B cell (primary cell): Measurements from ENCODE around the gene EXD3. TPM values are rescaled to one million over a fixed set of nuclear protein-coding genes. Genes with fewer than 3 reads are reported as not detected.

Experiments used
- ATAC-seq: fragments of 200-7000 bp; cut with Tn5 transposase; one replicate; pipeline ENCODE4 v1.10.0; 2021; ENCODE audit warnings: low read depth, mild to moderate bottlenecking, moderate number of reproducible peaks, moderate library complexity
- CTCF ChIA-PET: fragments of 350-600 bp; sonication (Branson Sonifier 250); formaldehyde crosslinking; loops from one replicate; lab custom pipeline; 2021; ENCODE audit warnings: antibody characterized with exemption, inconsistent platforms; lab: Charles Lee
- POLR2A ChIA-PET: fragments of 350-600 bp; sonication (Branson Sonifier 250); formaldehyde crosslinking; loops from one replicate; lab custom pipeline; 2021; ENCODE audit warnings: antibody characterized with exemption; lab: Charles Lee
- DNase-seq: peaks from one replicate; pipeline ENCODE4 v3.0.0; 2013
- H2AFZ ChIP-seq: 2 replicates; pipeline ENCODE4 v1.6.1; 2012; ENCODE audit warnings: mild to moderate bottlenecking, low read depth, low read length; ENCODE audit not compliant: insufficient read depth, poor library complexity, severe bottlenecking
- H3K27ac ChIP-seq, 2 donors: 1 replicate in 1 of 2; 2 replicates in 1 of 2; pipeline ENCODE4 v1.5.1; 2012 to 2013; ENCODE audit warnings: low read length in 2 of 2, mild to moderate bottlenecking in 2 of 2, moderate library complexity in 1 of 2
- H3K27me3 ChIP-seq, 4 experiments: fragments of 200-600 bp in 1 of 4; sonication (generic) in 1 of 4; replicated peaks in 1 of 4; 1 replicate in 2 of 4; 2 replicates in 2 of 4; pipeline versions ENCODE4 v1.6.1 to v1.7.0; 2013 to 2016; ENCODE audit warnings: low read length in 3 of 4, mild to moderate bottlenecking in 2 of 4, mixed read lengths in 1 of 4, moderate library complexity in 1 of 4; ENCODE audit not compliant: insufficient read depth in 4 of 4, control insufficient read depth in 3 of 4; ENCODE audit errors: control extremely low read depth in 1 of 4
- H3K36me3 ChIP-seq, 2 experiments: replicated peaks in 1 of 2; 1 replicate in 1 of 2; 2 replicates in 1 of 2; pipeline versions ENCODE4 v1.6.1 to v1.7.1; 2013; ENCODE audit warnings: low read length in 1 of 2; ENCODE audit not compliant: insufficient read depth in 2 of 2, control insufficient read depth in 1 of 2; ENCODE audit errors: control extremely low read depth in 1 of 2, extremely low read depth in 1 of 2
- H3K4me1 ChIP-seq, 2 donors: fragments of 200-600 bp in 1 of 2; sonication (generic) in 1 of 2; 1 replicate in 1 of 2; 2 replicates in 1 of 2; pipeline versions ENCODE4 v1.5.1 to v1.6.1; 2013 to 2017; ENCODE audit warnings: low read length in 2 of 2; ENCODE audit not compliant: control insufficient read depth in 2 of 2, insufficient read depth in 2 of 2
- H3K4me2 ChIP-seq: replicated peaks from 2 replicates; pipeline ENCODE3; 2012; ENCODE audit warnings: mild to moderate bottlenecking, low read depth, low read length; ENCODE audit not compliant: poor library complexity, severe bottlenecking
- H3K4me3 ChIP-seq, 5 experiments: fragments of 200-600 bp in 1 of 5; sonication (generic) in 1 of 5; 1 replicate in 3 of 5; 2 replicates in 2 of 5; pipeline versions ENCODE4 v1.5.1 to v1.7.0; 2011 to 2016; ENCODE audit warnings: low read length in 4 of 5, mild to moderate bottlenecking in 4 of 5, low read depth in 2 of 5, control low read depth in 1 of 5, moderate library complexity in 1 of 5; ENCODE audit not compliant: insufficient read depth in 1 of 5; ENCODE audit errors: control extremely low read depth in 1 of 5, extremely low read depth in 1 of 5
- H3K79me2 ChIP-seq: fragments of 200-600 bp; sonication (generic); one replicate; pipeline ENCODE4 v1.6.0; 2016; ENCODE audit warnings: low read length; ENCODE audit not compliant: control insufficient read depth, insufficient read depth
- H3K9ac ChIP-seq: fragments of 200-600 bp; sonication (generic); 2 replicates; pipeline ENCODE4 v1.6.1; 2017; ENCODE audit warnings: mild to moderate bottlenecking, low read length, moderate library complexity
- H3K9me3 ChIP-seq, 3 donors: one replicate each; pipeline versions ENCODE4 v1.6.1 to v1.7.1; 2013; ENCODE audit warnings: low read length in 2 of 3; ENCODE audit not compliant: control insufficient read depth in 2 of 3, insufficient read depth in 1 of 3; ENCODE audit errors: control extremely low read depth in 1 of 3
- H4K20me1 ChIP-seq: 2 replicates; pipeline ENCODE4 v1.6.0; 2012; ENCODE audit warnings: mild to moderate bottlenecking, low read length; ENCODE audit not compliant: insufficient read depth, control insufficient read depth, poor library complexity, severe bottlenecking
- H3K27ac Mint-ChIP-seq: one replicate; pipeline ENCODE4 v1.8.0; 2021; ENCODE audit warnings: mixed read lengths
- H3K27me3 Mint-ChIP-seq: one replicate; pipeline ENCODE4 v1.8.0; 2021; ENCODE audit warnings: mixed read lengths
- H3K4me1 Mint-ChIP-seq: one replicate; pipeline ENCODE4 v1.8.0; 2021; ENCODE audit warnings: mixed read lengths
- H3K4me3 Mint-ChIP-seq: one replicate; pipeline ENCODE4 v1.8.0; 2021; ENCODE audit warnings: mixed read lengths
- H3K9me3 Mint-ChIP-seq: one replicate; pipeline ENCODE4 v1.8.0; 2022; ENCODE audit warnings: mixed read lengths; ENCODE audit not compliant: insufficient read depth
- EZH2 ChIP-seq: IDR thresholded peaks from 2 replicates; pipeline ENCODE4 v1.6.1; 2012; ENCODE audit warnings: borderline replicate concordance, low read depth, mild to moderate bottlenecking, moderate library complexity, low read length; ENCODE audit not compliant: insufficient read depth, poor library complexity, severe bottlenecking
- WGBS: methylation state at CpG from one replicate; pipeline ENCODE4 v1.1.5; 2013; ENCODE audit warnings: missing lambda C conversion rate; ENCODE audit not compliant: insufficient coverage; 5-methylcytosine and 5-hydroxymethylcytosine counted together
- intact Hi-C: fragments of 100-400 bp; cut with micrococcal nuclease; formaldehyde crosslinking; loops from one replicate; pipeline ENCODE4 v1.10.0; 2022
- polyA plus RNA-seq: library from polyadenylated mRNA; depleted of rRNA; stranded (reverse); fragments of >200 nt; gene quantifications from 2 replicates; pipeline ENCODE4 v1.2.3, GENCODE V29; 2012
- total RNA-seq, 2 donors: library from RNA; stranded (reverse); fragments of 120-200 nt in 1 of 2; gene quantifications; 1 replicate in 1 of 2; 2 replicates in 1 of 2; pipeline versions ENCODE4 v1.2.3 to v1.2.4, GENCODE V29; 2013 to 2022
- TF ChIP-seq, protein P1 (sequence below): fragments of 200-600 bp; IDR thresholded peaks from one replicate; pipeline ENCODE4 v1.8.0; 2022; ENCODE audit warnings: antibody characterized with exemption, mild to moderate bottlenecking

The EXD3 gene
- total and polyA plus RNA-seq, 2 donors (not counting 1 experiment from before 2014, with no cell fraction given), result 22.5 to 23.7 TPM

DNA sequence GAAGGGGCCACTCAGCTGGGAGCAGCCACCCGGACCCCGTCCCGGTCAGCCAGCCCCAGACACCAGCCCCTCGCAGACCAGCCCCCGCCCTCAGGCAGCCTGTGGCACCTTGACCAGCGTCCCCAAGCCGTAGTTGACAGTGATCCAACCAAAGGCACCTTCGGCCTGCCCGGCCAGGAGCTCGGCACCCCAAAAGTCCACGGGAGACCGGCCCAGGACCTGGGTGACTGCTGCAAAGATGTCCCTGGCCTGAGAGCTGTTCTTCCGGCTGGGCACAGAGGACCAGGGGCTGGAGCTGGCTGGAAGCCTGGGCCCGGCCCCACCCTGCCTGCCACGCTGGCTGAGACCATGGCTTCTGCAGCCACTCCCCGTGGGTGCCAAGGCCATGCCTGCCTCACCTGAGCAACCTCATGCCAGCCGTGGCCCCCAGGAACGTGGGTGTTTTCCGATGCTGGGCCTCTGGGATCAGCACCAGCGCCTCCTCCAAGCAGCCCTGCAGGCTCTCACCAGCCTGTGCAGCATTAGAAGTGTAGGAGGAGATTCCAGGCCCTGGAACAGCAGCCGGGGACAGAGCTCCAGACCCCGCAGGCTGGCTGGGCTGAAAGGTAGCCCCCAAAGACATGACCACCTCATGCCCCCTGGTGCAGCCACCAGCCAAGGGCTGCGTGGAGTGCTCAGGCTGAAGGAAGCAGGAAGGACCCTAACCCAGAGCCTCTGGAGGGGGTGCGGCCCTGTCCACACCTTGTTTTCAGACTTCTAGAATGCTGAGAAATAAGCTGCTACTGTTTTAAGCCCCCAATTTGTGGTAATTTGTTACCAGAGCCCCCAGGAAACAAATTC is 14.0 kb upstream of the EXD3 start:
- H3K9me3 ChIP-seq, result peaks cover 0 to 4% (median 0%) of the 10 kb centered on the region in 3 donors
- no peak overlapping the region for H3K4me3 ChIP-seq
- no peak overlapping the region for H2AFZ ChIP-seq
- no peak overlapping the region for H3K27ac ChIP-seq
- H3K36me3 ChIP-seq, result no peaks in the 10 kb centered on the region
- H3K9ac ChIP-seq, result no peak overlapping the region
- peaks cover 2% of the 10 kb centered on the region for H3K27me3 Mint-ChIP-seq
- H3K79me2 ChIP-seq, result no peaks in the 10 kb centered on the region
- intact Hi-C loops, result no loop called here
- ATAC-seq (no peak), DNase-seq (no peak)
- no peaks in the 10 kb centered on the region for H4K20me1 ChIP-seq
- CTCF ChIA-PET, result interaction anchor here (1.3 kb wide), 1 partner anchor 8 kb away, joined by 4 read pairs; no protein-coding TSS in a partner anchor
- H3K4me3 Mint-ChIP-seq, result no peak overlapping the region
- H3K27ac Mint-ChIP-seq, result no peak overlapping the region
- H3K4me2 ChIP-seq, result no peak overlapping the region
- H3K4me1 ChIP-seq, result peaks cover 0 to 7% of the 10 kb centered on the region in 2 donors
- peaks cover 0 to 7% (median 3%) of the 10 kb centered on the region in 4 experiments for H3K27me3 ChIP-seq
- WGBS, result 93% methylated on average over 24 of the region's 24 CpGs
- TF ChIP-seq, protein P1, sequence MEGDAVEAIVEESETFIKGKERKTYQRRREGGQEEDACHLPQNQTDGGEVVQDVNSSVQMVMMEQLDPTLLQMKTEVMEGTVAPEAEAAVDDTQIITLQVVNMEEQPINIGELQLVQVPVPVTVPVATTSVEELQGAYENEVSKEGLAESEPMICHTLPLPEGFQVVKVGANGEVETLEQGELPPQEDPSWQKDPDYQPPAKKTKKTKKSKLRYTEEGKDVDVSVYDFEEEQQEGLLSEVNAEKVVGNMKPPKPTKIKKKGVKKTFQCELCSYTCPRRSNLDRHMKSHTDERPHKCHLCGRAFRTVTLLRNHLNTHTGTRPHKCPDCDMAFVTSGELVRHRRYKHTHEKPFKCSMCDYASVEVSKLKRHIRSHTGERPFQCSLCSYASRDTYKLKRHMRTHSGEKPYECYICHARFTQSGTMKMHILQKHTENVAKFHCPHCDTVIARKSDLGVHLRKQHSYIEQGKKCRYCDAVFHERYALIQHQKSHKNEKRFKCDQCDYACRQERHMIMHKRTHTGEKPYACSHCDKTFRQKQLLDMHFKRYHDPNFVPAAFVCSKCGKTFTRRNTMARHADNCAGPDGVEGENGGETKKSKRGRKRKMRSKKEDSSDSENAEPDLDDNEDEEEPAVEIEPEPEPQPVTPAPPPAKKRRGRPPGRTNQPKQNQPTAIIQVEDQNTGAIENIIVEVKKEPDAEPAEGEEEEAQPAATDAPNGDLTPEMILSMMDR, result no peak
- no peak for TF ChIP-seq EZH2
- peaks cover 2% of the 10 kb centered on the region for H3K4me1 Mint-ChIP-seq
- POLR2A ChIA-PET, result interaction anchor here (1.0 kb wide), 1 partner anchor 11 kb away, joined by 3 read pairs; no protein-coding TSS in a partner anchor
- no peaks in the 10 kb centered on the region for H3K9me3 Mint-ChIP-seq
